GM19025 (cell line): Measurements from ENCODE around the gene PIP5KL1.

Experiments used
- ATAC-seq: cut with Tn5 transposase; IDR thresholded peaks from one replicate; pipeline ENCODE4 v1.9.1; 2021; ENCODE audit warnings: mild to moderate bottlenecking, low read depth, moderate library complexity; ENCODE audit not compliant: unreplicated experiment

Gene PIP5KL1

DNA sequence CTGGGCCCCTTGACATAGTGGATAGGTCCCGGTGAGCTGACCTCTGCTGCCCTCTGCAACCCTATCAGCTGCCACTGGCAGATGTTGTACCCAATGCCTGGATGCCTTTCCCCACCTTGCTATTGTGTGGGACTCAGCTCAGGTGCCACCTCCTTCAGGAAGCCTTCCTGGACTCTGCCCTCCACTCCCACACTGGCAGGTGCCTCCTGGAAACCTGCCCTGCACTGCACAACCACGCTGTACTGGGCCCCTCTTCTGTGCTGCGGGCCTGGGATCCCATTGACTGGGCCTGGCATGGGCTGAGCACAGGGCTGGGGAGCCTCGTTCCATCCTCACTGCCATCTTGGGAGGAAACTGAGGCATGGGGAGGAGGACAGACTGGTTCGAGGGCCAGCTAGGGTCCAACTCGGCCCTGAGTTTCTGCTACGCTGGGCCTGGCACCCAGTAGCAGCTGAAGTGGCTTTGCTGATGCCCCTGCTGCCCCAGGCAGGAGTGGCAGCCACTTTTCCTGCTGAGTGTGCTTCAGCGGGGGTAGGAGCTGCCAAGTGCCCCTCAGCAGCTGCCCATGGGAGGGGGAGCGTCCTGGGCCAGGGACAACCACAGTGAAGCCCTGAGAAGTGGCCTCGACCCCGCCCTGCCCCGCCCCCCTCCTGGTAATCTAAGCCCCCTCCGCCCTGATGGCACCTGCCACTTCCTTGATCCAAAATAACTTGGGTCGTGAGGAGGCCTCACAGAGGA lies 54.4 kb downstream of the PIP5KL1 start:
- no peak for ATAC-seq

GRCh38 chr9:127875306-127875966 lies 55.1 kb downstream of the PIP5KL1 start:
- ATAC-seq = no peak

DNA sequence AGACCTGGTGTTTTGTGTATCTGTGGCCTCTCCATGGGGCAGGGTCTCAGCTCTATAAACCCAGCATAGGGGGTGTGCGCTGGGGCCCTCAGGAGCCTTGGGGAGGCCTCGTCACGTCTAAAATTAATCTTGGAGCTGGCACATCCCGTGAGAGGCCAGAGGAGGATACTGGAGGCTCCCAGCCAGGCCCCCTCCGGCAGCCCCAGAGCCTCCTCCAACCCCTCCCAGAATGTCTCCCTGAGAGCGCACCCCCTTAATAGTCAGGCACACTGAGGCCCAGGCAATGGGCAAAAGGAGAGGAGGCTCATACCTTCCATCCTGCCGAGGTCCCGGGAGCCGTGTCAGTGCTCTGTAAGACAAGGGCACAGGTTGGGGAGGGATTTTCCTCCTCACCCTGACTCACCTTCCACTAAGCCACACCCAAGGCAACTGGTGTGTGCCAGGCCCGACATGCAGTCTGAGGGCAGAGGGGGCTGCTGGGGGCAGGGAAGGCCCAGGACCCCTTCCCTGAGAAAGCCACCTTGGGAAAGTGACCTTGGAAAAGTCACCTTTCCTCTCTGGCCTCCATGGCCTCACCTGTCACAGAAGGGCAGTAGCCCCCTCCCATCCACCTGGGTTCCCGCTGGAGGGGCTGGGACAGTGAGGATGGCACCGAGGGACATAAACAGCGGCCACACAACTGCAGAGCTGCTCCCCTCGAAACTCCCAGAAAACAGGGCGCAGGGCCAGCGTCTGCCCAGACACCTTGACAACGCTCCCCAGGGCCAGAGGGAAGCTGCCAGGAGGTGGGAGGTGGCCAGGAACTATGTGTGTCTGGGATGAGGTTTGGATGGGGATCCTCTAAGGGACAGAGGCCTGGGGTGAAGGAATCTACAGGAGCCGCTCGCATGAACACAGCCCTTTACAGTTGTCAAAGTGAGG lies 56.0 kb downstream of the PIP5KL1 start:
- ATAC-seq = no peak

DNA sequence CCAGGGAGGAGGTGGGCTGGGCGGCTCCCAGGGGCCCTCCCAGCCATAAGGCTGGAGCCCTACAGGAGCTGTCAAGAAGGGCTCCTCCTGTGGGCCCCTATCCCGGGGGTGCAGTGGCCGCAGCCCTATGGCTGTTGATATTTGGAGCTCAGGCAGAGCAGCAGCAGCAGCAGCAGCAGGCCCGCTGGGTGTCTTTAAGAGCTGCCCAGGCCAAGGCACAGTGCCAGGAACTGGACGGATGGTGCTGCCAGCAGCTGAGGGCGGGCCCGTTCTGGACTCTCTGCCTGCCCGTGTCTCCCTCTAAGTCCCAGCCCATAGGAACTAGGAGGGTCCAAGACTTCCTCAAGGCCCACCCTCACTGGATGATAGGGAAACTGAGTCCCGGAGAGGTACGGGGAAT lies 56.7 kb downstream of the PIP5KL1 start:
- ATAC-seq = no peak

DNA sequence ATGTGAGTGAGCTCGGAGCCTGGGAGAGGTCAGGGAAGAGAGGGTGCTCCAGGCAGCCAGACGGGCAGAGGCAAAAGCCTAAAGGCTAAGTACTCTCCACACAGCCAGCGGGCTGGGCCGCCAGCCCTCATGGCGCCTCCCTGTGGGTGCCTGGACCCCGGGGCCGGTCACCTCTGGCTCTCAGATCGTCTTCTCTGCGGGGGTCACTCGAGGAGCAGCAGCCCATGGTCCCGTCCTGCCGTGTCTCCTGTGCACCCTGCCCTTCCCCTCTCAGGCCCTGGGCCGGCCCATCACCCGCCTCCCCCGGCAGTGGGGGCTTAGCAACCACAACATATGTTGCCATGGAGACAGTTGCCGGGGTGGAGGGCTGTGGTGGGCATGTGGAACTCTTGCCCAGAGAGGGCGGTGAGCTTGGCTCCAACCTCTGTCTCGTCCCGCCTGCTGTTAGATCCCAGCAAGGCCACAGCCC lies 57.3 kb downstream of the PIP5KL1 start:
- no peak for ATAC-seq

GRCh38 chr9:127872369-127873222 lies 58.0 kb downstream of the PIP5KL1 start:
- ATAC-seq = no peak

GRCh38 chr9:127871531-127871930 lies 59.0 kb downstream of the PIP5KL1 start:
- ATAC-seq = no peak

GRCh38 chr9:127870887-127871286 lies 59.7 kb downstream of the PIP5KL1 start:
- ATAC-seq = no peak
